ENCODE measurements around the gene ADRA2C.

DNA sequence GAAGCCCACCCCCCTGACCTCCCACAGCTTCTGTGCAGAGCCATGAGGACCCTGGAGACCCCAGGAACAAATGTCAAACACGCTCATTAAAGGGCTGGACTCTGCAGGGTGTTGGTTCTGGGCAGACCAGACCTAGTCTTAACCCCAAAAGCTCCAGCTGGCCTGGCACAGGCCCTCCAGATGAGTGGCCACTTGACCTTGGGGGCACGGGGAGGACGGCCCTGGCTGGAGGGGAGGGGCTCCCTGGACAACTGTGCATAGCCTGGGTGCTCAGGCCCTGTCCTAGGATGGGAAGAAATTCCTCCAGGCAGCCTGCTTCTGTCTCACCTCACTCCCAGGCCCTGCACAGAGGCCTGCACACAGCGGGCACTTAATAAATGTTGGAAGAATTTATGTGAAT lies 9.4 kb downstream of the ADRA2C start:
- TF ChIP-seq POLR2A (IDR thresholded peaks at IDR 0.05) = no peak
- TF ChIP-seq, protein P1, sequence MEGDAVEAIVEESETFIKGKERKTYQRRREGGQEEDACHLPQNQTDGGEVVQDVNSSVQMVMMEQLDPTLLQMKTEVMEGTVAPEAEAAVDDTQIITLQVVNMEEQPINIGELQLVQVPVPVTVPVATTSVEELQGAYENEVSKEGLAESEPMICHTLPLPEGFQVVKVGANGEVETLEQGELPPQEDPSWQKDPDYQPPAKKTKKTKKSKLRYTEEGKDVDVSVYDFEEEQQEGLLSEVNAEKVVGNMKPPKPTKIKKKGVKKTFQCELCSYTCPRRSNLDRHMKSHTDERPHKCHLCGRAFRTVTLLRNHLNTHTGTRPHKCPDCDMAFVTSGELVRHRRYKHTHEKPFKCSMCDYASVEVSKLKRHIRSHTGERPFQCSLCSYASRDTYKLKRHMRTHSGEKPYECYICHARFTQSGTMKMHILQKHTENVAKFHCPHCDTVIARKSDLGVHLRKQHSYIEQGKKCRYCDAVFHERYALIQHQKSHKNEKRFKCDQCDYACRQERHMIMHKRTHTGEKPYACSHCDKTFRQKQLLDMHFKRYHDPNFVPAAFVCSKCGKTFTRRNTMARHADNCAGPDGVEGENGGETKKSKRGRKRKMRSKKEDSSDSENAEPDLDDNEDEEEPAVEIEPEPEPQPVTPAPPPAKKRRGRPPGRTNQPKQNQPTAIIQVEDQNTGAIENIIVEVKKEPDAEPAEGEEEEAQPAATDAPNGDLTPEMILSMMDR (IDR thresholded peaks at IDR 0.05) = no peak
